HEK293T (cell line): ENCODE measurements around the gene GAB1.

ENCODE experiments used
- ARNT ChIP-seq: fragments of 450-650 bp; IDR thresholded peaks from 2 replicates; pipeline ENCODE4 v1.6.1; 2017; ENCODE audit warnings: mild to moderate bottlenecking
- BHLHE40 ChIP-seq: fragments of 450-650 bp; IDR thresholded peaks from 2 replicates; pipeline ENCODE4 v1.6.1; 2016; ENCODE audit warnings: mild to moderate bottlenecking, moderate library complexity, borderline replicate concordance
- CTBP1 ChIP-seq: fragments of 450-650 bp; IDR thresholded peaks from 2 replicates; pipeline ENCODE4 v1.6.1; 2016; ENCODE audit warnings: borderline replicate concordance
- FOXK2 ChIP-seq: fragments of 450-650 bp; IDR thresholded peaks from 2 replicates; pipeline ENCODE4 v1.6.1; 2016; ENCODE audit warnings: mild to moderate bottlenecking
- FOXM1 ChIP-seq: fragments of 450-650 bp; IDR thresholded peaks from 2 replicates; pipeline ENCODE4 v1.6.1; 2017; ENCODE audit warnings: mild to moderate bottlenecking, borderline replicate concordance
- HDGF ChIP-seq: fragments of 450-650 bp; IDR thresholded peaks from 2 replicates; pipeline ENCODE4 v1.6.1; 2017; ENCODE audit warnings: antibody characterized with exemption, borderline replicate concordance
- L3MBTL2 ChIP-seq: fragments of 450-650 bp; conservative IDR thresholded peaks from 2 replicates; pipeline ENCODE4 v1.6.1; 2016; ENCODE audit warnings: mild to moderate bottlenecking
- LEF1 ChIP-seq: fragments of 450-650 bp; IDR thresholded peaks from 2 replicates; pipeline ENCODE4 v1.6.1; 2017; ENCODE audit warnings: mild to moderate bottlenecking, borderline replicate concordance
- NFRKB ChIP-seq: fragments of 450-650 bp; IDR thresholded peaks from 2 replicates; pipeline ENCODE4 v1.6.1; 2016; ENCODE audit warnings: mild to moderate bottlenecking, moderate library complexity
- SP1 ChIP-seq: fragments of 450-650 bp; IDR thresholded peaks from 2 replicates; pipeline ENCODE4 v1.6.1; 2017

- TF ChIP-seq LEF1, result no peak
- no peak for TF ChIP-seq SP1
- no peak for TF ChIP-seq L3MBTL2
- TF ChIP-seq HDGF, result no peak
- no peak for TF ChIP-seq BHLHE40
- no peak for TF ChIP-seq ARNT
- TF ChIP-seq NFRKB, result no peak
- no peak for TF ChIP-seq FOXM1
- no peak for TF ChIP-seq CTBP1
- no peak for TF ChIP-seq FOXK2
These were observed 95.5 kb downstream of the GAB1 start for GRCh38 chr4:143432258-143432591.
